GM19351 (cell line): ENCODE results near the gene PPFIBP1.
"Not testable (repeated sequence)": the region's sequence is repeated elsewhere in the genome, so short reads cannot be mapped to it uniquely, and the experiment has no call there.

Experiments
- ATAC-seq: cut with Tn5 transposase; IDR thresholded peaks from one replicate; pipeline ENCODE4 v1.9.1; 2021; ENCODE audit warnings: mild to moderate bottlenecking, moderate library complexity; ENCODE audit not compliant: unreplicated experiment

PPFIBP1 gene

GRCh38 chr12:27564612-27565213 is 40.7 kb downstream of the PPFIBP1 start:
- no peak for ATAC-seq

- no peak for ATAC-seq
Observed at GRCh38 chr12:27566159-27566558, 42.2 kb downstream of the PPFIBP1 start.

DNA sequence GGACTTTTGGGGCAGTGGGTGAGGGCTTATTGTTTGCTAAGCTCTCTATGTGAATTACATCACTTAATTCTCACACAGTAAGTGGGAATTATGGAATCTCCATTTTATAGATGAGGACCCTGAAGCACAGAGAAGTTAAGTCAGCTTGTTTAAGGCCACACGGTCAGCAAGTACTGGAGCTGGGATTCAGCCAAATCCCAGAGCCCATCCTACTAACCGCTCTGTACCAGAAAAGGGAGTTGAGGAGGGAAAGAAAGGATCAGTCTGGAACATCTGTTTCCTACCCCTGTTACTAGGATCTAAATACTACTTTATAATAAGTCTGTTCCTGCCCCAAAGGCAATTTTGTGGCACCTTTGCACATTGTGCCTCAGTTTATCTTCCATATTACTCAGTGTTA is 42.6 kb downstream of the PPFIBP1 start:
- ATAC-seq = no peak

DNA sequence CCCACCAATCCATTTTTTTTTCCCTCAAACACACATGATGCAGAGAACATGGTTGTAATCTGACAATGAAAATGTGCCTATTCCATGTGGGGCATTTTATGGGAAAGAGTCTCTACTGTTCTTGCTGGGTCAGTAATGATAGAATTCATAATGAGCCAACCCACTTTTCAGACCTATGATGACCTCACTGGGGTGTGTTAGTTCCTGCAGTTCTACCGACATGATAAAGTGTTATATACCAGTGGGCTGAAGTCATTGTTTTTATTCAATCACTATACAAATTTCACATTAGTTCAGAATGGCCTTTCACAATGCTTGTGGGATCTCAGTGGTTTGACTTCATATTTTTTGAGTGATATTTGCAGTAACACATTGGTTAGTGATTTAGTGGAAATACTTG is 47.5 kb downstream of the PPFIBP1 start:
- ATAC-seq = no peak

DNA sequence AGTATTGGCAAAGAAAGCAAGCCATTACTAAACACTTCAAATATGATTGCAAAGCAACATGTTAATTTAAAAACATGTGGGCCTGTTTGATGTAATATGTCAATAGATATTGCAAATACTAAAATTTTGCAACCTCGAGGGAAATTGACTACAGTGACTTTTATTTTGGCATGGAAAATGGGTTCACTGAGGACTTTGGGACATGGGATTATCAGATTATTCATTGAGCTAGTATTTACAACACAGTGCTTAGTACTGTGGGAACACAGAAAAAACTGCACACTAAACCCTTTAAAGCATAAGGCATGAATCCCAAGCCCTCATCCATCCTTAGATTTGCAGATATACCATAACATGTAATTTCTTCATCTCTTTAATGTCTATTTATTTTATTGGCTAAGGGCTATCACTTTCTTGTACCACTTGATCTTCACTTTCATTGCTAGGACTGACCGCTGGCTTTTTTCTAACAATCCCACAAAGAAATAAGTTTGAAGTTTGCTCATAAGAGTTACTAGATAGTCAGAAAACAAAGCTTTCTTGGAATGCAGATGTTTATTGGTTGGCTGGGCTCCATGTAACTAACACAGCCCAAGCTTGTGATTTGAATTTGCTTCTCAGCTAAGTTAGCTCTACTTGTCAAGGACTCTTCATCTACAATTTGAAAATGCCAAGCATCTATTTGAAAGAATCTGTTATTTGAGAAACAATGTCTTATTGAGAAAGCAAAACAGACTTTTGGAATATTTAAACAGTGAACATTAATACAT is 48.7 kb downstream of the PPFIBP1 start:
- ATAC-seq = no peak

DNA sequence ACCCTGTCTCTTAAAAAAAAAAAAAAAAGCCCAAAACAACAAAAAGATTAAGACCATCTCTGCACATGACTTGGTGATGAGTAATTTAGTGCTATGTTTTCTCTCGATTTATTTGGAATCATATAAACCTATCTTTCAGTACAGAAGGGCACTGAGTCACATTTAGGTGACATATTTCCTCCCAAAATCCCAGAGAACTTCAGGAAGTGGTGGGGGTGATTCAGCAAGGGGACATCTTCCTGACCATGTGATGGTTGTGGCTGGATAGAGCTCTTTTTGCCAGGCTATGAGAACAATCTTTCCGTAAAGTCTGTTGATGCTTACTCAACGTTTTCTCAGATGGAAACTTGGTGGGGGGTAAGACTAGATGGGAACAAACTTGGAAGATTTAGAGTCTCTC is 50.0 kb downstream of the PPFIBP1 start:
- ATAC-seq = no peak

DNA sequence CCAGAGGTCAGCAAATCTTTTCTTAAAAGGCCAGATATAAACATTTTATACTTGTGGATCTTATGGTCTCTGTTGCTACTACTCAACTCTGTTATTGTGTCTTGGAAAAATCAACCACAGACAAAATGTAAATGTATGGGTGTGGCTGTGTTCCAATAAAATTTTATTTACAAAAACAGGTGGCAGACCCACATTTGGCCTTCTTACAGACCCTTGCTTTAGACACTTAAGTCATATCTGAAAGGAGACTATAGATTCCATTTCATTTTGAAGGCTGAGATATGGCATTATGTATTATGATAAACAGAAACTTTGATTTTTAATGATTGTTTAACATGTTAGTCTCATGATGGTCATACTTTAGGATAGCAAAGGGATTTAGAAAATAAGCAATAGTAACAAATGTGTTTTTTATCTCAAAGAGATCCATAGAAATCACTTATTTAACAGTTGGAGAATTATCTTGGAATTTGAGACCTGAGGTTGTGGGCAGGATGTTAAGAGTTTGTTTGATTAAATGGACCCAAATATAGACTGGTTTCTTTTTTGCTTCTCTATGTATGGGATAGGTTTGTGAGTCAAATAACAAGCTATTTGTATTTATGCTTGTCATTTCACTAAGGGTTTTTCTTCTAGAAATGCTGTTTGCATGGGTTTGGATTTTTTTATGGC is 51.2 kb downstream of the PPFIBP1 start:
- no peak for ATAC-seq

DNA sequence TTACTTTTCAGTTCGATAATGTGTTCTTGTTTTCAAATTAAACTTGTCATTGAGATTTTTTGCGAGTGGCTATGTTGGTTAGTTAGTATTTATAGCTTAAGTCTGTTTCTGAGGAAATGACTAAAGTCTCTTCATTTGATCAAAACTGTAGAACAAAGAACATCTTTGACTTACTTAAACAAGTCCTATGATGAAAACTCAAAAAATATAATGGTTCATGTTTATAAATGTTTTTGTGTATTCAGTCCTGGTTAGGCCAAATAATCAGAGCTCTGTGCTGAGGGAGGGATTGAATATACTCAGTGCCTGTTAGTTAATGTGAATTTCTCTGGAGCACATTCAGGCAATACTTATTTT is 51.7 kb downstream of the PPFIBP1 start:
- no peak for ATAC-seq

DNA sequence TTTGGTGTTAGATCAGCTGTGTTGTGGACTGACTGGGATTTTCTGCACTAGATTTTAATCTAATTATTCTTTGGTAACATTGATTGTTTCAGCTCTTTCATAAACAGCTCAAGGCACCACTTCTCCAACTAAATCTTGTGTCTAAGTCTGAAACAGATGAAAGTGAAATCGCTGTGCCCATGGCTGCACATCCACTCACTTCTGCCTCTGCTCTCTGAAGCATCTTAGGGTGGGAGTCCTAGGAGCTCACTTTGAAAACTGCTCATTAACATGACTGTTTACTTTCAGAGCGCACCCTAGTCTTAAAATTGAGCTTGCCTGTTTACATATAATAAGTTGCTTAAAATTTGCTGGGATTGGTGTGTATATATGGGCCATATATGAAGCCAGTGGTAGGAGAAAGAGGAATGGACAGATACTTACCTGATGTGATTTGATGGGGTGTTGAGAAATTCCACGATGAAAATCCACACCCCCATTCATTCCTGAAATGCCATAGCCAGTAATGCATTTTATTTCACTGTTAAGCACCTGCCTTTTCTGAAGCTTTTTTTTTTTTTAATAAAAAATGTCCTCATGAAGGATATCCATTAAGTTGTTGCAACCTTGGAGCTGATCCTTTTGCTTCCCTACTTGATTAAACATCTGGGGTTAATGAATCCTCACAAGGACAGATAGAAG is 52.8 kb downstream of the PPFIBP1 start:
- peak; percentile 59 for ATAC-seq

DNA sequence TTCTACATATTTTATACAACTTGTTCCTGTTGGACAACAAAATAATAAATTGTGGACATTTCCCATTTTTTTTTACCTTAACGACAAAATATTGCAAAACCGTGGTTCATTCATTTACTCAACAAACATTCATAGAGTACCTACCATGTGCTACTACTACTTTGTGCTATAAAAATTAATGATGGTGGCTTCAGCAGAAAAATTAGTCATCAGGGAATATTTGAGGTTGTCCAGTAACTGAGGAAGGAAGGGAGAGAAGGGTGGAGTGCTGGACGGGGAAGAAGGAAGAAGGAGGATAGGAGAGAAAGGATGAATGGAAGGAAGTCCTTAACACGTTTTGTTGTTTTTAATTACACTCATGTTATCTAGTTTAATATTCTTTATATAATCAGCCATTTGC is 53.7 kb downstream of the PPFIBP1 start:
- no peak for ATAC-seq

GRCh38 chr12:27578689-27579372 is 54.8 kb downstream of the PPFIBP1 start:
- ATAC-seq = peak; percentile 58

DNA sequence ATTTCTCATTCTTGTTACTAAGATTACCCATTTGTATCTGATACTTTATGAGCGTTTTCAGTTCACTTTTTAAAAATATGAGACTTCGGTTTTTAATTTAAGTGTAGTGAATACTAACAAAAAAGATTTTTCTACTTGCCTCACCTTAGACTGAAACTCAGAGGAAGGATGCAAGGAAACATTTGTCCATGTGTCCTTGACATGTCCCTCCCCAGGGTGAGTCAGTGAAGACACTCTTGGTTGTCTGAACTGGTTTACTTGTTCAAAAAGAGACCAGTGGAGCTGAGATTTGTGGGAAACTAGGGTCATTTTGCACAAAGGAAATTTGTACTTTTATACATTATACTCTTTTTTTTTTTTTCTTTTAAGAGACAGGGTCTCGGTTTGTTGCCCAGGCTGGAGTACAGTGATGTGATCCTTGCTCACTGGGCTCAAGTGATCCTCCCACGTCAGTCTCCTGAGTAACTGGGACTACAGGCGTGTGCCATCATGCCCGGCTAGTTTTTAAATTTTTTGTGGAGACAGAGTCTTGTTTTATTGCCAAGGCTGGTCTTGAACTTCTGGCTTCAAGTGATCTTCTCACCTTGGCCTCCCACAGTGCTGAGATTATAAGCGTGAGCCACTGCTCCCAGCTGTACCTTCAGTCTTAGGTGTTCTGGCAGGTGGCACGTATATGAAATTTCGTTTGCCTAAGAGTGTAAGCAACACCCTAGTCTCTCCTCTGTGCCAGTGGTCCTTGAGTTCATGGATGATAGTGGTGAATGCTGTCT is 56.7 kb downstream of the PPFIBP1 start:
- no peak for ATAC-seq

GRCh38 chr12:27581331-27581671 is 57.3 kb downstream of the PPFIBP1 start:
- ATAC-seq = not testable (repeated sequence)

DNA sequence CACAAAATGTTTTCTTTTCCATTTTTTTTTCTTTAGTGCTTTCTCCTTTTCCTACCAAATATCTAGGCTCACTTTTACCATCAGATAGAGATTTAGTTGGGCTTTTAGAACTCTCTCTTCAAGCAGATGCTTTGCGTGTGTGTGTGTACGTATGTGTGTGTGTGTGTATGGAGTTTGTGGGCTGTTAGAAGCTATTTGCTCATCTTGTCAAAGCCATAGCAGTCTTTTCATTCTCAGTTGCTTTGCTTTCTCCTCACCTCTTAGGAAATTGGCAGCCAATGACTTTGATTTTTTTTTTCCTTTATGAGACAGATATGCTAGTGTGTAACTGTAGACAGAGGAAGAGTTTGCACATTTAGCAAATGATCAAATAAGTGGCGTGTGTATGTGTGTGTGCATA is 57.8 kb downstream of the PPFIBP1 start:
- ATAC-seq = not testable (repeated sequence)

- not testable (repeated sequence) for ATAC-seq
Observed at GRCh38 chr12:27582445-27582844, 58.4 kb downstream of the PPFIBP1 start.

DNA sequence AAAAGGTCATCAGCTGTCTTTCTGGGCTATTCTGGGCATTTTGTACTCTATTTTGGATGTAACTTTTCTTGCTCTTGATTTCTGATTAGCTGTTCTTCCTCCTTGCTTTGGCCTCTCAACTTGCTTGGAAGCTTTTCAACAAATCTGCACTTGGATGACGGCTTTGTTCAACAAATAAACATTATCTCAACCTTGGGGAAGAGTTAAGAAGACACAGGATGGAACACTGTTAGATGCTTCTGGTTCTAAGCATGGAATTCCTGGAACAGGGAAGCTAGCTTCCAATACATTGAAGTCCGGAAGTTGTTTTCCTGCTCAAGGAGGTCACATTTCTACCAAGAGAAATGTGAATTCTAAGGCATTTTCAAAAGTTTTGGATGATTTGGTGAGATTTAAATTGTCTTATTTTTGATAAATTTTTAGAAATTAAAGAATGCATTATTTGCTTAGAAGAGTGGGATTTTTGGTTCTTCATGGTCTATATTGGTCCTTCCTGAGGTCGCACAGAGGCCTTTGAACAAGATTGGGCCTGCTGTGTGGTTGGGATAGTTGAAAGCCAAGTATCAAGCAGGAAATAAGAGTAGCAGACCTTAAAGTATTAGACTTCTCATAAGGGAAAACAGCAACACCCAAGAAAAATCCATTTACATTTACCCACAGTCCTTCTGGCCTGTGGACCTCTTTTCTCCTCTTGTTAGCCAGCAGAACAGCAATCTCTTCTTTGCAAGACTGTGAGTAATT is 59.2 kb downstream of the PPFIBP1 start:
- ATAC-seq = no peak

DNA sequence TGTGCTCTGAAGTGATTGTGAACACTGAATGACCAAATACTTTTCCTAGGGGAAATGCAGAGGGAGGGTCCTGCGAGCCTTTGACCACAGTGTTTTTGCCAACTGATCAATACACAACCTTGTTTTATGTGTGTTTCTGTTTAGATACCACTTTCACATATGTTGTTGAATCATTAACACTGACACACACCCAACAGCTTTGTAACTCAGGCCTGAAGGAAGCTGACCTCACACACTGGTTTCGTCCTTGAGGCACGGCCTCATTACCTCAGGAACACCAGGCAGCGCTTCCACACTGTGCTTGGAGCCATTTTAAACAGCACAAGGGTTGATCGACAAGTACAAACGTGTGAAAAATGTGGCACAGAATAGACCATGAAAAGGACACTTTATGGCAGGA is 60.0 kb downstream of the PPFIBP1 start:
- ATAC-seq = no peak

- no peak for ATAC-seq
Observed at GRCh38 chr12:27585739-27586265, 61.8 kb downstream of the PPFIBP1 start.

- ATAC-seq = not testable (repeated sequence)
Observed at GRCh38 chr12:27588075-27588730, 64.2 kb downstream of the PPFIBP1 start.
